GM19328 (cell line): ENCODE measurements around the gene CHADL.
"Not testable (repeated sequence)": the region's sequence is repeated elsewhere in the genome, so short reads cannot be mapped to it uniquely, and the experiment has no call there.

Source experiments
- ATAC-seq: cut with Tn5 transposase; IDR thresholded peaks from one replicate; pipeline ENCODE4 v1.9.1; 2021; ENCODE audit warnings: mild to moderate bottlenecking, moderate library complexity; ENCODE audit not compliant: unreplicated experiment

Gene CHADL

DNA sequence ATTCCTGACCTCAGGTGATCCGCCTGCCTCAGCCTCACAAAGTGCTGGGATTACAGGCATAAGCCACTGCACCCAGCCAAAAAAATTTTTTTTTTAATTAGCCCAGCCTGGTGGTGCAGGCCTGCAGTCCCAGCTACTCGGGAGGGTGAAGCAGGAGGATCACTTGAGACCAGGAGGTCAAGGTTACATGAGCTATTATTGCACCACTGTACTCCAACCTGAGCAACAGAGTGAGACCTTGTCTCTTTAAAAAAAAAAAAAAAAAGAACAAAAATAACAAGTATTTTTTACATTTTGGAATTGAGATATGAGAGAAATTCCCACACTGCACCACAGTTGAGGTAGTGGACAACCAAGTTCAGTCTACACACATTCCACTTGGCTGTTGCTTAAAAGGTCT, 49.3 kb downstream of the CHADL start:
- no peak for ATAC-seq

DNA sequence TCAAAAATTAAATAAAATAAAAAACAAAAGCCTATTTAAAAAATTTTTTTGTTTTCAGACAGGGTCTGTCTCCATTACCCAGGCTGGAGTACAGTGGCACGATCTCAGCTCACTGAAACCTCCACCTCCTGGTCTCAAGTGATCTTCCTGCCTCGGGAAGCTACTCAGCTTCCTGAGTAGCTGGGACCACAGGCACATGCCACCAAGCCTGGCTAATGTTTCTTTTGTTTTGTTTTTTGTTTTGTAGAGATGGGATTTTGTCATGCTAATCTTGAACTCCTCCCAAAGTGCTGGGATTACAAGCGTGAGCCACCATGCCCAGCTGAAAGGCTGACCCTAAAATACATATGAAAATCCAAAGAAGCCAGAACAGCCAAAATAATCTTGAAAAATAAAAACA, 56.1 kb downstream of the CHADL start:
- ATAC-seq: no peak

DNA sequence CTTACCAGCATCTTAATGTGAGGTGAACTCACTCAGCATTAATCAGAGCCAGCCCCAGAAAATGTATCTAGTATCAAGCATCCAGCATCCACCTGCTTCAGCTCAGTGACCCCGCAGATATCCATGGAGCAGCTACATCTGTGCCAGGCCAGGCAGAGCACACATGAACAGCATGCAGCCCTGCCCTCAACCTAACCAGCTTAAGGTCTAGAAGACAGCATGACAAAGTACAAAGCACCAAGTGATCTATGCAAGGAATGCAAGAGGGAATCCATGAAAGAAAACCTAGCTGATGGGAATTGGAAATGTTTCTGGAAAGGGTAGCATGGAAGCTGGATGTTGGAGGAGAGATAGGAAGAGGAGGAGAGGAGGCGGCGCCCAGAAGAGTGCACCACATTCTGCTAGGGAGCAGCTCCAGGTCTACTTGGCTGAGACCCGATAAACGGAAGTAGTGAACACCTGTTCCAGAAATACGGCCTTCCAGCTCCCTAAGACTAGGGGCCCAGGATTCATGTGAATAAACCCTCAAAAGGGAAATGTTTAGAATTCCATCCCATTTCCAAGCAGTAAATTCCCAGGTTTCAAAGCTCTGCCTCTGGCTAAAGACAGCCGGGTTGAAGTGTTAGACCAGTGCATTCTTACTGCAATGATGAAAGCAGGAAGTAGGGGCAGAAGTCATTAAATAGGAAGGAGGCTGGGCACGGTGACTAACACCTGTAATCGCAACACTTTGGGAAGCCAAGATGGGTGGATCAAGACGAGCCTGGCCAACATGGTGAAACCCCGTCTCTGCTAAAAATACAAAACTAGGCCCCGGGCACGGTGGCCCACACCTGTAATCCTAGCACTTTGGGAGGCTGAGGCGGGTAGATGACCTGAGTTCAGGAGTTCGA, 59.1 kb downstream of the CHADL start:
- ATAC-seq: no peak

DNA sequence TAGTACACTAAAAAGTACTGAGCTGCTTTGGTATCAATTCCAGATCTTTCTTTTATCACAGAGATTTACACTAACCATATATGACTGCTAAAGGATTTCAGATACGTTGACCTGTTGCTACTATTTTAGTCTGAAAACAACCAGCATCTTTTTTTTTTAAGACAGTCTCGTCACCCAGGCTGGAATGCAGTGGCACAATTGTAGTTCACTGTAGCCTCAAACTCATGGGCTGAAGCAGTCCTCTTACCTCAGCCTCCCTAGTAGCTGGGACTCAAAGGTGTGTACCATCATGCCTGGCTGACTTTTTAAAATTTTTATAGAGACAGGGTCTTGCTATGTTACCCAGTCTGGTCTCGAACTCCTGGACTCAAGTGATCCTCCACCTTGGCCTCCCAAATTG, 59.8 kb downstream of the CHADL start:
- ATAC-seq: no peak

GRCh38 chr22:41180362-41180761, 60.4 kb downstream of the CHADL start:
- ATAC-seq: not testable (repeated sequence)
